Activated CD8-positive, alpha-beta T cell treated with anti-CD3 and anti-CD28 coated beads, Interleukin-2, amount 10 ng/mL, durations not matched to agents 7 days and 5 days (primary cell): ENCODE results near the gene DHRS1. TPM values are rescaled to one million over a fixed set of nuclear protein-coding genes. Genes with fewer than 3 reads are reported as not detected.

ENCODE experiments used
- ATAC-seq: fragments of 150-1000 bp; cut with Tn5 transposase; one replicate; pipeline ENCODE4 v1.10.0; 2021; ENCODE audit warnings: moderate library complexity
- CTCF ChIA-PET: fragments of 350-600 bp; sonication (Branson Sonifier 250); formaldehyde crosslinking; loops from one replicate; lab custom pipeline; 2021; ENCODE audit warnings: antibody characterized with exemption; lab: Charles Lee
- POLR2A ChIA-PET: fragments of 350-600 bp; sonication (Branson Sonifier 250); formaldehyde crosslinking; loops from one replicate; lab custom pipeline; 2021; ENCODE audit warnings: antibody characterized with exemption; lab: Charles Lee
- DNase-seq: peaks from one replicate; pipeline ENCODE4 v3.0.0-alpha.2; 2020
- H3K27ac Mint-ChIP-seq: one replicate; pipeline ENCODE4 v1.8.0; 2021; ENCODE audit warnings: mild to moderate bottlenecking, mixed read lengths
- H3K27me3 Mint-ChIP-seq: one replicate; pipeline ENCODE4 v1.8.0; 2021; ENCODE audit warnings: low read depth, mixed read lengths
- H3K36me3 Mint-ChIP-seq: one replicate; pipeline ENCODE4 v1.8.0; 2021; ENCODE audit warnings: low read depth, mixed read lengths
- H3K4me1 Mint-ChIP-seq: one replicate; pipeline ENCODE4 v1.8.0; 2021; ENCODE audit warnings: low read depth, mixed read lengths
- H3K4me3 Mint-ChIP-seq: one replicate; pipeline ENCODE4 v1.8.0; 2021; ENCODE audit warnings: mild to moderate bottlenecking, mixed read lengths
- H3K9me3 Mint-ChIP-seq: one replicate; pipeline ENCODE4 v1.8.0; 2022; ENCODE audit warnings: mixed read lengths; ENCODE audit not compliant: insufficient read depth
- total RNA-seq, 2 experiments: library from RNA; stranded (reverse); gene quantifications; one replicate each; pipeline ENCODE4 v1.2.3, GENCODE V29; 2021

DHRS1 gene
- total RNA-seq, 2 experiments from 2014 or later = 28.6 to 33.9 TPM

DNA sequence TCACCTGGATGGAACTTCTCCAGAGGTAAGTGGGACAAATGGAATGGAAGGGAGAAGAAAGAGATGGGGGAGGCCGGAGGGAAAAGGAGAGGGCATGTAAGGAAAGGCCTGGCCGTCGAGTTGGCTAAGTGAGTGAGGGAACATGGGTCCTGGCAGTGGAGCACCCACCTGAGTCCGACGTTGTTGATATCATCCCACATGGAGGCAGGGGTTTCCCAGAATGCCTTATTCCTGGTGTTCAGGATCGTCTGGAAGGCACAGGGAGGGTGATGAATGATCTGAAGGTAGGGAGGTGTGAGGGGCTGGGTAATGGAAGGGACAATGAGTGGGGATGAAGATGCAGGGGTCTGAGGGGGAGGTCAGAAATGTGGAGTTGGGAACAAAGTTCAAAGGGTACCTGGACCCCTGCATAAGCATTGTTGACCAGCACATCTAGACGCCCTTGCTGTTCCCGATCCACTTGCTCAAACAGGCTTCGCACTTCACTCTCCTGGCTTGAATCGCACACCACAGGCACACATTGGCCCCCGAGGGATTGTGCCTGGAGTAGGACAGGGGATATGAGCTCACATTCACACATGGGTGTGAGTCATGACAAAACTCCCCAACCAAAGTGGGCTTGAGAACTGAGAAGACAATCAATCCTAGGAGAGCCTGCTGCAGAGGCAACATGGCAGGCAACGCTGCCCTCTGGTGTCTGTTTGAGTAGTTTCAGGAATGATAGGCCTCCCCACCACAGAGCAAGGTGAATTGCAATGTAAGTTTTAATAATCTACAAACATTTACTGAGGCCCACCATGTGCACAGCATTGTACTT, 3.0 kb downstream of the DHRS1 start:
- Mint-ChIP-seq H3K27ac (peak overlapping the region; percentile 89), H3K4me3 (no peak overlapping the region), H3K27me3 (no peaks in the 10 kb centered on the region), H3K9me3 (no peaks in the 10 kb centered on the region), H3K4me1 (peaks cover 48% of the 10 kb centered on the region), H3K36me3 (peaks cover 48% of the 10 kb centered on the region)
- POLR2A ChIA-PET = interaction anchor here (0.7 to 7.0 kb wide), 10 partner anchors 11 to 101 kb away, joined by 3 to 73 read pairs (median 4); partner anchors contain the start of genes CIDEB, LTB4R2, TINF2 and TM9SF1
- CTCF ChIA-PET = interaction anchor here (0.6 to 26.4 kb wide), 29 partner anchors 10 to 201 kb away, joined by 3 to 801 read pairs (median 5); partner anchors contain the start of genes CHMP4A, CIDEB, DCAF11 and EMC9
- DNase-seq = peak; percentile 84
- peak; percentile 57 for ATAC-seq

DNA sequence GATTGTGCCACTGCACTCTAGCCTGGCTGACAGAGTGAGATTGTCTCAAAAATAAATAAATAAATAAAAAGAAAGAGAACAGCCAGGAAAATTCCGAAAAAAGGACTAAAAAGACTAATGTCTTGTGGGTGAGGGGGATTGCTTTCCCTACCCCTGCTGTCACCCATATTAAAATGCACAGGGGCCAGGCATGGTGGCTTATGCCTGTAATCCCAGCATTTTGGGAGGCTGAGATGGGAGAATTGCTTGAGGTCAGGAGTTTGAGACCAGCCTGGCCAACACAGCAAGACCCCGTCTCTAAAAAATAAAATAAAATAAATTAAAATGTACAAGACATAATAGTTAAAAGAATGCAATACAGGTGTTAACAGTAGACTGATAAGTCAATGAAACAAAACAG, 6.1 kb downstream of the DHRS1 start:
- CTCF ChIA-PET = interaction anchor here (0.9 to 26.4 kb wide), 6 partner anchors 14 to 51 kb away, joined by 3 to 801 read pairs (median 8); partner anchors contain the start of genes GMPR2, NEDD8, RABGGTA and TINF2

DNA sequence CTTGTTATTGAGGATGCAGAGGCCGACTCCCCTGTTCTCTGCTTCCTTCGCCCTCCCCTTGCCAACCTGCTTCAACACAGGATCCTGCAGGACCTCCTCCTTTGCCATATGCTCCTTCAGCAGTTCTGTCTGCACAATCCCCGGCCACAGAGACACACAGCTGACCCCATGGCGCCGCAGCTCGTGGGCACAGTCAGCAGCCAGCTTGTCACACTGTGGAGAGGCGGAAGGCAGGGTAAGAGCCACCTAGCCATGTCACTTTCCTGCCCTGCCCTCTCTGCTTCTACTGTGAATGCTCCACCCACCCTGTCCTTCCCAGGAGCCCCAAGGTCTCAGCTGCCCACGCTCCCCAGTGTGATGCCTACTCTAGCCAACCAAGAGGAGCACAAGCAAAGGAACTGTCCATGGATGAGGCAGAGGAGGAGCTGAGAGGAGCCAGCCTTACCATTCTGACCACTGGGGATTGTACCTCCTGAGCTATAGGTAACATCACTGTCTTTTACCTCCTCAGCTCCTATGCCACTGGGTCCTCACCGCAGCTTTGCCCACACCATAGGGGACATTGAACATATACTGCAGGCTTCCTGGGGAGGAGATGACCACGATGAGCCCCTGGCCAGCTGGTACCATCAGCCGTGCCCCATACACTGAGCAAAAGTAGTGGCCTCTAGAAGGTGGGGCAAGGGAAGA, 7.3 kb downstream of the DHRS1 start:
- Mint-ChIP-seq H3K4me3 (no peak overlapping the region), H3K36me3 (peaks cover 68% of the 10 kb centered on the region), H3K4me1 (peaks cover 44% of the 10 kb centered on the region), H3K9me3 (no peaks in the 10 kb centered on the region), H3K27me3 (no peaks in the 10 kb centered on the region), H3K27ac (no peak overlapping the region)
- POLR2A ChIA-PET = interaction anchor here (1.0 kb wide), 1 partner anchor 20 kb away, joined by 3 read pairs; the partner anchor contains the start of gene RABGGTA
- CTCF ChIA-PET = interaction anchor here (1.2 to 26.4 kb wide), 8 partner anchors 13 to 139 kb away, joined by 3 to 801 read pairs (median 6); partner anchors contain the start of genes GMPR2, NEDD8, RABGGTA and TINF2
- DNase-seq (no peak), ATAC-seq (no peak)

More for the DNA sequence above, 6.1 kb downstream of the DHRS1 start:
- Mint-ChIP-seq H3K36me3 (peaks cover 63% of the 10 kb centered on the region), H3K4me3 (no peak overlapping the region), H3K27me3 (no peaks in the 10 kb centered on the region), H3K9me3 (no peaks in the 10 kb centered on the region), H3K4me1 (peaks cover 46% of the 10 kb centered on the region), H3K27ac (no peak overlapping the region)
- POLR2A ChIA-PET = no interaction called here
- DNase-seq (no peak), ATAC-seq (no peak)

GRCh38 chr14:24291446-24292117, 8.0 kb downstream of the DHRS1 start:
- H3K9me3 Mint-ChIP-seq = no peaks in the 10 kb centered on the region
- peaks cover 66% of the 10 kb centered on the region for H3K36me3 Mint-ChIP-seq
- H3K27me3 Mint-ChIP-seq = no peaks in the 10 kb centered on the region
- no peak overlapping the region for H3K27ac Mint-ChIP-seq
- DNase-seq = no peak
- no peak overlapping the region for H3K4me3 Mint-ChIP-seq
- ChIA-PET CTCF (interaction anchor here (0.5 to 26.4 kb wide), 8 partner anchors 12 to 140 kb away, joined by 3 to 801 read pairs (median 4); partner anchors contain the start of genes GMPR2, NEDD8, RABGGTA and TINF2), POLR2A (interaction anchor here (0.9 kb wide), 1 partner anchor 78 kb away, joined by 4 read pairs; the partner anchor contains the start of gene CHMP4A)
- no peak for ATAC-seq
- peaks cover 37% of the 10 kb centered on the region for H3K4me1 Mint-ChIP-seq

GRCh38 chr14:24290746-24291145, 8.8 kb downstream of the DHRS1 start:
- no peak overlapping the region for H3K27ac Mint-ChIP-seq
- ATAC-seq = no peak
- H3K27me3 Mint-ChIP-seq = no peaks in the 10 kb centered on the region
- DNase-seq = no peak
- H3K4me3 Mint-ChIP-seq = no peak overlapping the region
- ChIA-PET POLR2A (interaction anchor here (0.9 to 2.8 kb wide), 7 partner anchors 9 to 141 kb away, joined by 3 to 12 read pairs (median 4); partner anchors contain the start of genes CHMP4A and TINF2), CTCF (interaction anchor here (0.6 to 26.4 kb wide), 13 partner anchors 8 to 141 kb away, joined by 3 to 801 read pairs (median 5); partner anchors contain the start of genes CIDEB, GMPR2, LTB4R and LTB4R2)
- no peaks in the 10 kb centered on the region for H3K9me3 Mint-ChIP-seq
- H3K36me3 Mint-ChIP-seq = peaks cover 57% of the 10 kb centered on the region
- H3K4me1 Mint-ChIP-seq = peaks cover 28% of the 10 kb centered on the region

DNA sequence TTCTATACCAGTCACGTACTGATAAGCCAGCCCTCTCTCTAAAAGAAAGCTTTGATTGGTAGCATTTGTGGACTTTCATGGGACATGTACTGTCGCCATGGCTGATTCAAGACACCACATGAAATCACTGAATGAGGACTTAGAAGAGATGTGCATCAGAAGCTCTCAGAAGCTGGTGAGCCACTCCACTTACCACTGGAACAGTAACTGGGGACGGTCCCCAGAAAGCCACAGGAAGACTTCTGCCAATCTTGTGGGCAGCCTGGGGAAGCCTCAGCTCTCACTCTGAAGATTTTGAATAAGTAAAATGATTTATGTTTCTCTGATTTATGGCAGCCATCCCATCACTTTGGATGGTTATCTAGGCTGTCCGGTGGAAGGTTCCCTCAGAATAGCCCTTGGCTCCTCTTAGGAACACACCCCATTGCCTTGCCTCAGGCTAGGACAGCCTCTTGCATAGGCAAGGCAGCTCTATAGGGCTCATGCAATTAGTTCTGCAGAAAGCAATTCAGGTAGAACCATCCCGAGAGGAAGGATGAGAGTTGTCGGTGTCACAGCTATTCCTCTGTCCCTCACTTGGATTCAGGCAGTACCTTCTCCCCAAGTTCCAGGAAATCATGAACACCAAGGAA, 9.8 kb downstream of the DHRS1 start:
- CTCF ChIA-PET = interaction anchor here (1.1 to 26.4 kb wide), 10 partner anchors 10 to 142 kb away, joined by 4 to 801 read pairs (median 8); partner anchors contain the start of genes CIDEB, GMPR2, LTB4R and LTB4R2
- H3K36me3 Mint-ChIP-seq = peaks cover 51% of the 10 kb centered on the region
- no peaks in the 10 kb centered on the region for H3K9me3 Mint-ChIP-seq
- DNase-seq = peak; percentile 68
- peaks cover 28% of the 10 kb centered on the region for H3K4me1 Mint-ChIP-seq
- POLR2A ChIA-PET = interaction anchor here (0.8 to 2.8 kb wide), 7 partner anchors 8 to 142 kb away, joined by 3 to 12 read pairs (median 5); partner anchors contain the start of genes RABGGTA and TINF2
- no peaks in the 10 kb centered on the region for H3K27me3 Mint-ChIP-seq
- no peak overlapping the region for H3K27ac Mint-ChIP-seq
- no peak overlapping the region for H3K4me3 Mint-ChIP-seq
- peak; percentile 84 for ATAC-seq

GRCh38 chr14:24286996-24287395, 12.6 kb downstream of the DHRS1 start:
- POLR2A ChIA-PET = no interaction called here

DNA sequence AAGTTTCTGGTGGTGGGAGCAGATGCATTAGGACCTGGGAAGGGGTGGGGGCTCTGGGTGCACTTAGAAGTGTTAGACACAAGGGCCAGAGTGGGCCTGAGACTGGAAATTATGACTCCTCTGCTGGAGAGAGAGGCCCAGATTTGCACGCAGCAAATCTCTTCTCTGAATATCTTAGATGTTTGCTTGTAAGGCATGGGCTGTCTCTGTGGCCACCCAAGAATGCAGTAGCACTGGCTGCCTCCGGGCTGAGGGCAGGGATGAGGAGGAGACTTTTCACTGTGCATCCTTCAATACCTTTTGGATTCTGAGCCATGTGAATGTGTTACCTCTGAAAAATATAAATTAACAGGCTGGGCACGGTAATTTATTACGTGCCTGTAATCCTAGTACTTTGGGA, 14.2 kb downstream of the DHRS1 start:
- Mint-ChIP-seq H3K9me3 (no peaks in the 10 kb centered on the region), H3K4me1 (peaks cover 19% of the 10 kb centered on the region), H3K36me3 (peaks cover 17% of the 10 kb centered on the region), H3K4me3 (no peak overlapping the region), H3K27ac (no peak overlapping the region), H3K27me3 (no peaks in the 10 kb centered on the region)
- ChIA-PET CTCF (no interaction called here), POLR2A (no interaction called here)
- ATAC-seq = no peak
- DNase-seq = no peak

More at GRCh38 chr14:24286996-24287395, 12.6 kb downstream of the DHRS1 start:
- Mint-ChIP-seq H3K4me3 (no peak overlapping the region), H3K4me1 (peaks cover 28% of the 10 kb centered on the region), H3K9me3 (no peaks in the 10 kb centered on the region), H3K27ac (no peak overlapping the region), H3K27me3 (no peaks in the 10 kb centered on the region), H3K36me3 (peaks cover 32% of the 10 kb centered on the region)
- CTCF ChIA-PET = interaction anchor here (1.5 kb wide), 1 partner anchor 10 kb away, joined by 5 read pairs; no protein-coding TSS in a partner anchor
- DNase-seq (no peak), ATAC-seq (no peak)

DNA sequence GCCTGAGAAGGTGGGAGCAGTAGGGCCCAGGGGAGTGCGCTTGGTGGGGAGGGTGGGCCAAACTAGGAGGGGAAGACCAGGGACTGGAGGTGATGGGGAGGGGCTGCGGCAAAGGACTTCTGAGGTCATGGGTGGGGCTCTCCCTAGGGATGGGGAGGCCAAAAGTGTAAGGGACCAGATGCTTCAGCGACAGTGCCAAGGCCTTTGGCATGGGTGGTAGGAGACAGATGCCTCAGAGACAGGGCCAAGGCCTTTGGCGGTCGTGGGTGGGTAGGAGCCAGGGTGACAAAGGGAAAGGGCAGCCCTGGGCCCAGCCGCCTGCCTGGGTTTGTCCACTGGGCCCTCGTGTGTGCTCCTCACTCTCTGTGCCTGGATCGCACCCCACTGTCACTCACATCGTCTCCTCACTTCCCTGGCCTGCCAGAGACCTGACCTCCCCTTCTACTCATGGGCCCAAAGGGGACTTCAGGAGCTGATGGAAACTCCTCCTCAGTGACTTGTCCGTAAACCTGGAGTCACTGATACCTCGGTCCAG, 15.0 kb downstream of the DHRS1 start:
- ATAC-seq = no peak
- POLR2A ChIA-PET = no interaction called here

More for the DNA sequence above, 15.0 kb downstream of the DHRS1 start:
- no peak for DNase-seq
- H3K27ac Mint-ChIP-seq = no peak overlapping the region
- peaks cover 16% of the 10 kb centered on the region for H3K4me1 Mint-ChIP-seq
- H3K36me3 Mint-ChIP-seq = peaks cover 9% of the 10 kb centered on the region
- no peaks in the 10 kb centered on the region for H3K27me3 Mint-ChIP-seq
- CTCF ChIA-PET = interaction anchor here (1.9 to 8.4 kb wide), 3 partner anchors 13 to 42 kb away, joined by 9 to 55 read pairs (median 17); partner anchors contain the start of gene TINF2
- H3K4me3 Mint-ChIP-seq = no peak overlapping the region
- H3K9me3 Mint-ChIP-seq = no peaks in the 10 kb centered on the region
